Measurements from ENCODE around the gene PSMG3.

Gene PSMG3

DNA sequence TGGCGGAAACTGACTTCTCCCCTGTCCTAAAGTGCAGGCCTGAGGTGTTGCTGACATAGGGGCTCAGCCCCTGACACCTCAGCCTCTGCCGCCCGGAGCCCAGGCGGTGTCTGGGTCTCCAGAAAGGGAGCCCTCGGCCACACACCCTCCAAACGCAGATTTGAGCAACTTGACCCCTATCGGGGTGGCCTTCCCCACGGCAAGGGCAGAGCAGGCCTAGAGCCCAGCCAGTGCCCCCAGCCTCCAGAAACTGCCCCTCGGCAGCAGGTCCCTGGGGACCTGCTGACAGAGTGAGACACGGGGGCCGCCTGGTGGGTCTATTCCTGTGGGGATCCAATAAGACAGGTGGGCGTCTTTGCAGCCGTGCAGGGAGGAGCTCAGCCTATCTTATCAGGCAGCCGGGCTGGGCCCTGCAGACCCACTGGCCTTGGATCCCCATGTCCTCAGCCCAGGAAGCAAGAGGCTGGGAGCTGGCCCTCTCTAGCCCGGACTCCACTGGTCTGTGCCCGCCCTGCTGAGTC is 24.9 kb downstream of the PSMG3 start:
- ATAC-seq (no peak), DNase-seq (no peak)

DNA sequence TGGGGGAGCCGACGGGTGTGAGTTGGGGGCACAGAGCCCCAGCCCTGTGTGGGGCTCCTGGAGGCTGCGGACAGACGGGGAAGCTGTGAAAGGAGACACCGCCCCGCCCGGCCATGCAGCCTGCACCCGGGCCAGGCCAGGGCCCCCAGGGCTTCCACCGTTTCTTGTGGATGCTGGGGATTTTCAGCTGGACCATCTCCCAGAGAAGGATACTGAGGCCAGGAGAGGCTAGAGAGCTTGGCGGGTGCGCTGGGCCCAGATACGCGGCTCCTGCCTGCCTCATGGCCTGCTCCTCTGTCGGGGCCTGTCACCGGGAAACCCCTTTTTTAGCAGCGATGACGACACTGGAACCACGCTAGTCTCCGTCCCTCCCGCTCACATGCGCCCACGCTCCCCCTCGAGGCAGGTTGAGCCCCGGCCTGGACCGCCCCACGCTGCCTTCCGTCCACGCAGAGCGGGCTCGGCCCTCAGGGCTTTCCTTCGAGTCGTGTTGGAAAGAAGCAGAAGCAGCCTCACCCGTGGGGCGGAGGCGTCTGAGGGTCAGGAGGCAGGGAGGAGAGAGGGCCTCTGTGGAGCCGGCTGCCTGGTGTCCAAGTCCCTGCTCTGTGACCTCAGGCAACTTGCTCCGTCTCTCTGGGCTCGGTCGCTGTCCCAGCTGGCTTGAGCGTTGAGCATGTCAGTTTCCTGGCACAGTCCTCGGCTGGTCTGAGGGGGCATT is 25.5 kb downstream of the PSMG3 start:
- no peak for DNase-seq
- no peak for ATAC-seq

DNA sequence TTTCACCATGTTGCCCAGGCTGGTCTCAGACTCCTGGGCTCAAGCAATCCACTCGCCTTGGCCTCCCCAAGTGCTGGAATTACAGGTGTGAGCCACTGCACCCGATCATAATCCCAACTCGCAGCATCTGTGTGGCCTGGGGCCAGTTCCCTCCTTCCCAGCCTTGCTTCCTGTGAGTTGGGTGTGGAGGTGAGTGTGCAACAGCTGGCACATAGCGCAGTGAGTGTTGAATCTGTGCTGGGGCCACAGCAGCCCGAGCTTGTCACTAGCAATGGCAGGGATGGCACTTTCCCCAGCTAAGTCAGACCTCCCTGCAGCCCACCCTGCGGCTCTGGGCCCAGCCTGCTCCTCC is 26.0 kb downstream of the PSMG3 start:
- DNase-seq (no peak), ATAC-seq (no peak)

DNA sequence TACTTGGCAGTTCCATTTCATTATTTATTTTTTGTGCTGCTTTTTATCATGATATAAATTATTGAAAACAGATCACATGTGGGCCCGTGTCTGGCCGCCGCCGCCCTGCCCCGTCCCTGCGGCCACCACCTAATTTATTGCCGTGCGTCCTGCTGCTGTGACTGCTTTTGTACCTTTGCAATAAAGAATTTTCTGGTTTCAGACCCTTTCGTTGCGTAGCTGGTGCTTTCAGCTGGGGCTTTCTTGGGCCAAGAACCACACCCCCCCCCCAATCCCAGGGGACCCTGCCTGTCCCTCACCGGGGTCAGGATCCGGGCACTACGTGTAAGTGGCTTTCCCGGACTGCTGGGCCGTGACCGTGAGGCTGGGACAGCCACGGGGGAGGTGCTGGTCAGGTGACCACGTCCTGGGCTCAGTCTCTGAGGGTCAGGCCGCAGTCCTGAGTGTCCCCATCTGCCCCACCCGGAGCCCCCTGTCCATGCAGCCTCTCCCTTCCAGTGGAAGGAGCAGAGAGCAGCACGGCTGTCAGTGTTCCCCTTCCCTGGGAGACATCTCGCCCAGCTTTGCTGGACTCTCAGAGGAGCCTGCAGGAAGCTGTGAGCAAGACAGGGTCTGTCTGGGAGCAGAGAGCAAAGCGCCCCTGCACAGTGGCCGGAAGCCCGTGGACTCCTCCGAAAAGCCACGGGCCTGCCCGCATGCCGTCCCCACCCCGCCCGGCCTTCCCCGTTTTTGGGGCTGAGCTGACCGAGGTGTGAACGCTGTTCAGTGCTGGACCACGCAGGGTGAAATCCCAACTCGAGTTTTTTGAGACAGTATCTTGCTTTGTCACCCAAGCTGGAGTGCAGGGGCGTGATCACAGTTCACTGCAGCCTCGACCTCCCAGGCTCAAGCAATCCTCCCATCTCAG is 26.7 kb downstream of the PSMG3 start:
- no peak for DNase-seq
- ATAC-seq: no peak

DNA sequence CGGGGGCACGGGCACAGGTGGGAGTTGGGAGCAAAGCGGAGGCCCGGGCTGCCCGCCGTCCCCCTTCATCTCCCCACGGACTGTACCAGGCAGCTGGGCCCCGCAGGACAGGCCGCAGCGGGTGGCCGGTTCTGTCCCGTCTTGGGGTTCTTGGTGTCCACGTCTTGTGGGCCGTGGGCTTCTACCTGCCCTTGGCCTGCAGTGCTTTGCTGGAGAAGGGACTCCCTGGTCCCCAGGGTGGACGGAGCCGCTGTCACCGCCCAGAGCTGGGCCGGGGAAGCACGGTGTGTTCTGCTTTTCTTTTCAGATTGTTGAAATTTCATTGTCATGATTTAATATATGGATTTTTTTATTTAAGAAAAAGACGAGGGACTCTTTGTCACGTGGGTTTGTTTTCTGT is 27.5 kb downstream of the PSMG3 start:
- DNase-seq (no peak), ATAC-seq (no peak)

DNA sequence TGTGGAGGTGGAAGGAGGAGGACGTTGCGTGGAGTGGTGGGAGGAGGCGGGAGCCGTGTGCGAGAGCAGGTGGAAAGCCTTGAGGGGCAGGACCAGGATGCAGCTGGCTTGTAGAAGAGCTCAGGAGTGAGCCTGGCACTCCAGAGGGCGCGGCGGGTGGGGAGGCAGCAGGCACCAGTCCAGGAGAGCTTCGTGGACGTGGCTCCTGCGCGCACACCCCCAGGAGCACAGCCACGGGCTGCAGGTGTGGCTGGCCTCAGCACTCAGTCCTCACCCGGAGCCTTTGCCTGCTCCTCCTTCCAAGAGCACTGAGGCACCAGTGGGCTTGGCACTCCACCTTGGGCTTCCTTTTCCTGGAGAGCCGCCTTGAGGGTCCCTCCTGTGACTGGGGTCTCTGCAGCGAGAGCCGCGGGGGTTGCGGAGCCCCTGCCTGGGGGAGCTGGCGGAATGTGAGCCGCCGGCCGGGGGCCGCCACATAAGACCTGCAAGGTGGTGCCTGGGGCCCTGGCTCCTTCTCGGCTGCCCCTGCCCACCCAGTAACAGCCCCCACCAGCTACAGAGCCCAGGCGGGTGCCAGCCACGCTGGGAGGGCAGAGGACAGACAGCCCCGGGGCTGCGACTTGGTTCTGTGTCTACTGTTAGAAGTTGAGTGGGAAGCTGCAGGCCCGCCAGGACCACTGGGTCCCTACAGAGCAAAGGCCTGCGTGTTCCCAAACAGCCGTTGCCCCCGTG is 28.2 kb downstream of the PSMG3 start:
- DNase-seq: no peak
- no peak for ATAC-seq

DNA sequence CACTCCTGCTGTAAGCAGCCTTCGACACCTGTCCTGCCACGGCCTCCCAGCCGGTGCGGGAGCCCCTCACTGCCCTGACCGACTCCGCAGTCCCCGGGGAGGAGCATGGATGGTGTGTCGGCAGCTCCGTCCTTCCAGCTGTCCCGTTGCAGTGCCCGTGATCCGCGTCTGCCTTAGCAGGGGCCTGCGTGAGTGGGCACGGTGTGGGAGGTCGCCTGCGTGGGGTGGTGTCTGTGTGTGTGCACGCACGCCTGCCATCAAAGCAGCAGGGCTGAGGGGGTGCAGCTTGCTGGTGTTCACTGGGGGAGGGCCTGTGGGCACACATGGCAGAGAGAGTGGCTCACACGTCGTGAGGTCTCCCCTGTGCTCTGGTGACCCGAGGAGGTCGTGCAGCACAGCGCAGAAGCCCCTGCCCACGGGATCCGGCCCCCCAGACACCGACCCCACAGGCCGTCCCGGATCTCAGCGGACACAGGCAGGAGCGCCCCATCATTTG is 29.0 kb downstream of the PSMG3 start:
- DNase-seq (no peak), ATAC-seq (no peak)

DNA sequence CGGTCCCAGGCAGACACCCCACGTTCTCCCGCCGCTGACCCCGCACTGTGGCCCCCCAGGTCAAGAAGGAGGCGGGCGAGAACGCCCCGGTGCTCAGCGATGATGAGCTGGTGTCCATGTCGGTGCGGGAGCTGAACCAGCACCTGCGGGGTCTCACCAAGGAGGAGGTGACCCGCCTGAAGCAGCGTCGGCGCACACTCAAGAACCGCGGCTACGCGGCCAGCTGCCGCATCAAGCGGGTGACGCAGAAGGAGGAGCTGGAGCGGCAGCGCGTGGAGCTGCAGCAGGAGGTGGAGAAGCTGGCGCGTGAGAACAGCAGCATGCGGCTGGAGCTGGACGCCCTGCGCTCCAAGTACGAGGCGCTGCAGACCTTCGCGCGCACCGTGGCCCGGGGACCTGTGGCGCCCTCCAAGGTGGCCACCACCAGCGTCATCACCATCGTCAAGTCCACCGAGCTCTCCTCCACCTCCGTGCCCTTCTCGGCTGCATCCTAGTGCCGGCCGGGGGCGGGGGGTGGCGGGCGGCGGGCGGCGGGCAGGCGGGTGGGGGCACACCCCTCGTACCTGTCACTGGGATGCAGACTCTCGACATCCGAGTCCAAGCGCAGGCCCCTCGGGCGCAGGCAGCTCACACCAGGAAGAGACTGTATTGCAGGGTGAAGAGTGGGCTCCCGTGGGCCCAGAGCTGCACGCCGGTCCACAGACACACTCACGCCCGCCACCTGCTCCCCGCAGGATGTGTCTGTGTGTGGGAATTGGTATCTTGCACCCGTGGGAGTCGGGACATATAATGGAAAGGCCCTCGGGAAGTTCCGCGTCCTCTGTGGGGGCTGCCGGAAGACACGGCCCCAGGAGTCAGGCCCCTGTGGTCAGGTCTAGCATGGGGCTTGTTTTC is 29.7 kb downstream of the PSMG3 start:
- ATAC-seq (no peak), DNase-seq (no peak)

DNA sequence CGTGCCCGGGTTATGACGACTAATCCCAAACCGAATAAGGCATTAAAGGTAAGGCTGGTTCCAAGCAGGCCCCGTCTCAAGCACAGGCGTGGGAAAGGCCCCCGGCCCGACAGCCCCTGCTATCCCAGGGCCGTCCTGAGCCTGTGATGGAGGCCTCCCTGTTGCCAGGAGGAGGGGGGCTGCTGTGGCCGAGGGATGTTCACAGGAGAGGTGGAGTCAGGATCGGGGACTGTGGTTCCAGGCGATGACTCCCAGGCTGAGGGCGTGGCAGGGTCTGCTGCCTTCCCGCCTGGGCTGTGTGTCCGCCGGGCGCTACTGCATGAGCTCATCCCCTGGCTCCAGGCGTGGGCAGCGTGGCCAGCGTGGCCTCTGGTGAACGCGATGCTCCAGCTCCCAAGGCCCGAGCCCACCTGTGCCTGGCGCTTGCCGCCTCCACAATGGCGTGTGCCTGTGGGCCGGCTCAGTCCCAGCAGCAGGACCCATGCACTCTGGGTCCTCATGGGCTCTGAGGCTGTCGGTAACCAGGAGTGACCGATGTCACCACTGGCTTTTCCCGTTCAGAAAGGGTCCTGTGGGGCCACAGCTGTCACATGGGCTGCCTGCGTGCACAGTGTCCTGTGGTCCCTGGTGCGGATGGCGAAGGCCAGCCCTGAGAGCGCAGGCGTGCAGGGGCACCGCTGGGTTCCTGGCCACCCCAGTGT is 30.5 kb downstream of the PSMG3 start:
- ATAC-seq (no peak), DNase-seq (no peak)

DNA sequence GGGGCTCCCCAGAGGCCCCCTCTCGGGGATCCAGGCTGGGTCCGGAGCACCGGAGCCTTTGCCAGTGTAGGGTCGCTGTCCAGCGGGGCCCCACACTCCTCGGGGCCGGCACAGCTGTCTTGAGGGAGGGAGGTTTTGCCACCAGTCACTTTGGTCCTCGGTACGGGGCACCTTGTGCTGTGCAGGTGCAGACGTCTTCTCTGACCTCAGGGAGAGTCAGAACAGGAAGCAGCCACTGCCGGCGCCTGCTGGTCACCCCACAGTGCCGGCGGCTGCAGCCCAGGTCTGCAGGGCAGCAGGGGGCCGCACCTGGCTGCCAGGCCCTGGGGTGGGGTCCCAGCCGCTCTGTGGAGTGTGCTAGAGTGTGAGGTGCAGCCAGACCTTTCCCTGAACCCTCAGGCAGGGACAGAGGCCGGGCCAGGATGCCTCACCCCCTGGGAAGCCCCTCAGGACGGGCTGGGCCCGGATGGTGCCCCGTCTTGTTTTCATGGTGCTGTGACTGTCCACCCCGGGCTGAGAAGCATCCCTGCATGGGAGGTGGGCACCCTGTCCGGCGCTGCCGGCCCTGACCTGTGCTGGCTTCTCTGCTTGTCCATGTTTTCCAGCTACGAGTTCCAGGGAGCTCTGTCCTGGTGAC is 31.2 kb downstream of the PSMG3 start:
- ATAC-seq (no peak), DNase-seq (no peak)

DNA sequence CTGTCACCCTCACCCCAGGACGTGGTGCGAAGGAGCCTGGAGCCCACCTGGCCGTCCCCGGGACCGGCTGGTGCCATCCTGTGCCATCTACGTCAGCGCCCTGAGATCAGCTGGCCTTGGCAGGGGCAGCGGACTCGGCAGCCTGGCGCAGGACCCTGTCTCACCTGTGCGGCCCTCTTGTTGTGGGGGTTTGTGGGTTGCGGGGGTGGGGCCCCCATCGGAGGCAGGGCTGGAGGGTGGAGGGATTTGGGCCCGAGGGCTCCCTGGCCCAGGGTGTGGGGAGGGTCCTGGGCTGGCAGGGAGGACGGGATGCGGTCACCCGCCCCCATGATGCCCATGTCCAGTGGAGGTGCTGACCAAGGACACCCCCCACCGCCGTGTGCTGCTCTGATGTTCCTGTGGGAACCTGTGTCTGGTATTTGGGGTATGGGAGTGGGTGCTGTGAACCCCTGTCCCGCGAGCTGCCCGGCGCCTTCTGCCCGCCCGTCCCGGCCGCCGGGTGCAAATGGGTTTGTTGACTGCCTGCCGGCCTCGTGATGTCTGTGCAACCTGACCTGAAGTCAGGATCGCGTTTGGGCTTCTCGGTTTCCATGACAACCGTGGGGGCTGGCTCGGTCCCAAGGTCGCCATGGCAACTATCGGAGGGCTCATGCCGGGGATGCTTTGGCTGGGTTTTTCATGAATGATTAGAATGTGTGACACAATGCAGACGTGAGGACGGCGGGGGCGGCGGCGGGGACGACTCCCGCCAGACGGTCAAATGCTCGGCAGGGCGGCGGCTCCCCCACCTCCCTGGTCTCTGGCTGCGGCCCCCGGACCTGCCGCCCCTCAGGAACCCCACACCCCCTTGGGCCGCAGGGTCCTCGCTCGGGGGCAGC is 32.1 kb downstream of the PSMG3 start:
- no peak for DNase-seq
- ATAC-seq: no peak

DNA sequence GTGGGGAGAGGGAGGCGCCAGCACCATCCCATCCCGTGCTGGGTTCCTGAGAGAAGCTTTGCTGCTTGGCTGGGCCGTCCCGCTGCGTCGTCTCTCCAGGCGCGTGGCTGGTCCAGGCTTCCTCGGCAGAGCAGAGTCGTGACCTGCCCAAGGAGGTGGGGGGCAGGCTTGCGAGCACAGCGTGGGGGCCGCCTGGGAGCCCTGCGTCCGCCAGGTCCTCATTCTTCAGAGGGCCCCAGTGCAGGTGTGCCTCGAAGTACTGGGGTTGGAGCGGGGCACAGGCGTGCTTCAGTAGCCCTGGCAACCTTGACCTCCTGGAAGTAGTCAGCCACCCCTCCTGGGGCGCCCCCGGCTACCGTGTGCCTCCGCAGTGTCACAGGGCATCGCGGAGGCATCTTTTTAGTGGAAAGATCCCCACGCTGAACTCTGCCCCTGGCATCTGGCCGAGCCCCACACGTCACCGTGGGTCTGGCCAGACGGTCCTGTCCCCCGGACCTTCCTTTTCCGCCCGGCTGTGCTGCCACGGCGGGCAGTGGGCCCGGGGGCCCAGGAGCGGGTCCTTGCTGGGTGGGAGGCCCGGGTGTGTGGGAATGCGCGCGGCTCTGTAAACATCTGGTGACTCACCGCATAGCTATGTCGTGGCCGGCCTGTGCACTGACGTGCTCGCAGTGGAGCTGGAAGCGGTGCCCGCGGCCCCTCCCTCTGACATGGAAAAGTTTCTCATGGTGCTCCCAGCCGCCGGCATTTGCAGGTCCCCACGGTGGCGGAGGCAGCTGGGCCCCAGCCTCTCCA is 32.9 kb downstream of the PSMG3 start:
- ATAC-seq (no peak), DNase-seq (no peak)

DNA sequence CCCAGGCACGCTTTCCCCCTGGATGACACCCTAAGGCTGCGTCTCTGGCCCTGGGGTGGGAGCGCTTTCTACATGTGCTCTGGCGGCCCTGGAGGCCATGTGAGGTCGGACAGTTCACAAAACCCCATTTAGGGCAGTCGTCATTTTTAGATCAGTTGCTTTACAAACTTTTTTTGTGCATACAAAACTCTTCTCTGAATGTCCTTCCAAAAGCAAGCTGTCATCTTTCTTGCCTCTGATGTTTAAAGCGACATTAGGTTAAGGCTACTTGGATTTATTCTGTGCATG is 33.4 kb downstream of the PSMG3 start:
- ATAC-seq: no peak
- no peak for DNase-seq

DNA sequence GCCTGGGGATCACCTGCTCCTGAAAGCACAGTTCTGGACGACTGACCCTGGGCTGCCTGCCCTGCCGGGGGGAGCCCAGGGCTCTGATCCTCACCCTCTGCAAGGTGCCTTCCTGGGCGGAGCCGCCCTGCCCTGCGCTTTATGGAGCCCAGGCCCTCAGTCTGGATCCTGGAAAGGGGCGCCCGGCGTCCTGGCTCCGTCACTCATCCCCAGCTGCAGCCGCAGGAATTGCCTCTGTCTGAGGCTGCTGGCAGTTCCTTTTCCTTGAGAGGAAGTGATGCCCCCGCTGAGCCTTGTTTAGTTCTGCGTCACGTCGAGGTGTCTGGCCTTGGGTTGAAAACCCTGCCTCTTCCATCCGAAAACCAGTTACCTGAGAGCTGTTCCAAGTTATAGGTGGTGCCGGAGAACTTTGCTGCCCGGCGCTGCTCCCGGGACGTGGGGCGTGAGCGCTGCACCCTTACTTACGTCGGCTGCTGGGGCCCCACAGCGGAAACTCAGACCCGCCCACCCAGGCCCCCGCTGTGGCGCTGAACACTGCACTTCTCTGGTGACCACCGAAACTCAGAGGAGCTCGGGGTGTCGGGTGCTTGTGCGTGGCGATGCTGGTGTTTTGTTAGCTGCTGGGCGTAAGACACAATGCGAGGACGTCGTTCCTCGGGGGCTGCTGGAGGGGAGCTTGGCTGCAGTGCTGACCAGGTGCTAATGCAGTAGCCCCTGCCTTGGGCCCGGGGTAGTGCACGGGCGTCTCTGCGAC is 34.0 kb downstream of the PSMG3 start:
- no peak for ATAC-seq
- DNase-seq: no peak

DNA sequence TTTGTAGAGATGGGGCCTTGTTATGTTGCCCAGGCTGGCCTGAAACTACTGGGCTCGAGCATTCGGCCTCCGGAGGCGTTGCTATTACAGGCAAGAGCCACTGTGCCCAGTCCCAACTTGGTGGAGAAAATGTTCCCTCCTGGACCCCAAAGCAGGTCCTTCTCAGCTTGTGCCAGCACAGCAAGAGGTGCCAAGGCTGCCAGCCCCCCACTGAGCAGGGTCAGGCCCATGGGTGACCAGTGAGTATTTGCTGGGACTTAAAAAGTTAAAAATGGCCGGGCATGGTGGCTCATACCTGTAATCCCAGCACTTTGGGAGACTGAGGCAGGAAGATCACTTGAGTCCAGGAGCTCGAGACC is 34.8 kb downstream of the PSMG3 start:
- DNase-seq: no peak
- ATAC-seq: no peak

DNA sequence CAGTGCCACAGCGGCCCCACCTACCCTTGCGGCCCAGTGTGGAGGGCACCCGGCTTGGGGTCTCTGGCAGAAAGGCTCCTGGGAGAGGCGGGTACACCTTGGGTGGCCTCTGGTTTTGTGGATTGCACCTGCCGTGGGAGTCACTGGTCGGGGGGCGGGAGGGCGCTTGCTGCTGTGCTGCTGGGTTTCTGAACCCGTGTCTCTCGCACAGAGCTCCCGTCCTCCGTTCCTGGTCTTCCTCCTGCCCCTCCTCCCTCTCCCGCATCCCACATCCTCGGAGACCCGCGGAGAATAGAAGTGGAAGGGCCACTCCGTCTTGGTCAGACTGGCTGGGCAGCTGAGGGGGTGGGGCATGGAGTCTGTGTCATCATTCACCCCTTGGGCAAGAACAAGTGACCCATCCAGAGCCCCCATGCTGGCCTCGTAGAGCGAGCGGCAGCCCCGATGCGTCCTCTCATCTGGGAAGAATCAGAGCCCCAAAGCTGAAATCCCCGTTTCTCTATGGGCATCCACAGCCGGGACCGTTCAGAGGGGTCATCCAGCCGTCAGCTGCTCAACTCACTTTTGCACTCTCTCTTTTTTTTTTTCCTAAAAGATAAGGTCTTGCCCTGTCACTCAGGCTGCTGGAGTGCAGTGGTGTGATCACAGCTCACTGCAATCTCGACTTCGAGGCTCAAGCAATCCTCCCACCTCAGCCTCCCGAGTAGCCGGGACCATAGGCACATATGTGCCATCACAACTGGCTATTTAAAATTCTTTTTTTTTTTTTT is 35.3 kb downstream of the PSMG3 start:
- ATAC-seq (no peak), DNase-seq (no peak)

DNA sequence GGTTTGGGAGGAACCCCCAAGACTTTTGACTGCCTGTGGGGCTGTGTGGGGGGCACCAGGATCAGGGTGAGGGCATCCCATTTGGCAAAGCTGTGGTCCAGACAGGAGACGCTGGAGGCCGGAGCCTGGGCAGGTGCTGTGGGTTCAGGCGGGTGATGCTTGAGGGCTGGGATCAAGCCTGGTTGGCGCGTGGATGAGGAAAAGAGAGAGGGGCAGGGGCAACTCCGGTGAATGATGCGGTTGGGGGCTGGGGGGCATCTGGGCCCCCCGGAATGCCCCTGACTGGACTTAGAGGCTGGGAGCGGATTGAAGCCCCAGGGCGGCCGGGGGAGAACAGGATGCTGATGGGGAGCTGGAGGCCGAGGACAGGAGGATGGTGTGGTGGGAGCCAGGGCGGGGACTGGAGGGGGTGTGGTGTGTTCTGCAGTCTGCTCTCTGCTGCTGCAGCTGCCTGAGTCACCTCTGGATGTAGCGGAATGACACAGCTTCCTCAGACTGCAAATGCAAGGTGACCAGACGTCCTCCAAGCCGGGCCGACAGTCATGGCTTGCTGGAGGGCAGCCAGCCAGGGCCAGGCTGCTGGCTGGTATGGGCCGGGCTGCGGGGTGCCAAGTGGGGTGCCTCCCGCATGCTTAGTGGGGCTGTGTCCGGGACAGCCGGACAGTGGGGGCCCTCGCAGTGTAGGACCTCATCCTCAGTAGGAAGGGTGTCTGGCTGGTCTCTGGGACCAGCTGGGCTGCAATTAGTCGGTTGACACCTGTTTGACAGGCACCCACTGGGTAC is 36.1 kb downstream of the PSMG3 start:
- DNase-seq: peak; percentile 54

More for the DNA sequence above, 36.1 kb downstream of the PSMG3 start:
- ATAC-seq: peak; percentile 50
